HCT116 (cell line): ENCODE data around the gene RBX1. TPM values are rescaled to one million over a fixed set of nuclear protein-coding genes. Genes with fewer than 3 reads are reported as not detected.

Experiments used
- ATAC-seq: fragments of 200-7000 bp; cut with Tn5 transposase; 2 replicates; pipeline ENCODE4 v1.9.1; 2020; ENCODE audit warnings: mild to moderate bottlenecking, moderate library complexity
- BruUV-seq: library from RNA; stranded (reverse); fragments of 400-500 nt; replicated peaks from 2 replicates; lab custom pipeline; 2021; lab: Mats Ljungman, UMichigan
- CTCF ChIA-PET: fragments of 300-600 bp; sonication (Branson Sonifier 250); formaldehyde crosslinking; loops from one replicate; lab custom pipeline; 2021; ENCODE audit warnings: antibody characterized with exemption; lab: Charles Lee
- POLR2A ChIA-PET: fragments of 300-600, 350-600 bp; sonication (Branson Sonifier 250); formaldehyde crosslinking; loops from one replicate; lab custom pipeline; 2021; ENCODE audit warnings: antibody characterized with exemption; lab: Charles Lee
- RAD21 ChIA-PET, 2 experiments: fragments of 300-600 bp; sonication (Branson Sonifier 250); formaldehyde crosslinking; loops; one replicate each; lab custom pipeline; 2023; ENCODE audit warnings: low total read pairs in 2 of 2; ENCODE audit not compliant: uncharacterized antibody in 2 of 2, unreplicated experiment in 2 of 2, low non-redundant PET in 1 of 2; lab: Charles Lee
- DNase-seq: peaks from one replicate; pipeline ENCODE4 v3.0.0-alpha.2; 2010; ENCODE audit warnings: low read depth, low spot score
- H2AFZ ChIP-seq: fragments of 200-600 bp; shearing (Covaris generic), sonication (generic); 2 replicates; pipeline ENCODE4 v1.6.1; 2017; ENCODE audit warnings: low read depth, mixed run types, mixed read lengths, antibody characterized with exemption, low read length; ENCODE audit not compliant: poor library complexity, severe bottlenecking
- H3K27ac ChIP-seq: 2 replicates; pipeline ENCODE4 v1.5.1; 2012; ENCODE audit warnings: low read depth, low read length
- H3K27me3 ChIP-seq: fragments of 200-600 bp; sonication (generic); 2 replicates; pipeline ENCODE4 v1.6.1; 2016; ENCODE audit warnings: mixed run types, low read length, mixed read lengths; ENCODE audit not compliant: insufficient read depth
- H3K36me3 ChIP-seq, 2 experiments: fragments of 200-500 bp in 1 of 2; fragments of 200-600 bp in 1 of 2; sonication (Bioruptor generic) in 1 of 2; sonication (generic) in 1 of 2; 2 replicates each; pipeline versions ENCODE4 v1.5.1 to v1.6.1; 2014 to 2016; ENCODE audit warnings: low read length in 2 of 2, inconsistent platforms in 1 of 2, mixed read lengths in 1 of 2, mixed run types in 1 of 2; ENCODE audit not compliant: insufficient read depth in 2 of 2, control insufficient read depth in 1 of 2
- H3K4me1 ChIP-seq, 2 experiments: fragments of 200-600 bp in 1 of 2; sonication (generic) in 1 of 2; 2 replicates each; pipeline versions ENCODE4 v1.5.1 to v1.6.1; 2012 to 2017; ENCODE audit warnings: low read length in 2 of 2, inconsistent platforms in 1 of 2, mild to moderate bottlenecking in 1 of 2, mixed read lengths in 1 of 2, mixed run types in 1 of 2, moderate library complexity in 1 of 2; ENCODE audit not compliant: insufficient read depth in 2 of 2, control insufficient read depth in 1 of 2
- H3K4me2 ChIP-seq: fragments of 200-600 bp; sonication (generic); 2 replicates; pipeline ENCODE4 v1.6.1; 2017; ENCODE audit warnings: mixed run types, low read length, mixed read lengths
- H3K4me3 ChIP-seq, 2 experiments: fragments of 200-600 bp in 1 of 2; sonication (generic) in 1 of 2; replicated peaks in 1 of 2; 2 replicates each; pipeline ENCODE4 v1.5.1; 2011 to 2016; ENCODE audit warnings: low read length in 2 of 2, control low read depth in 1 of 2, low read depth in 1 of 2, mild to moderate bottlenecking in 1 of 2, mixed read lengths in 1 of 2, mixed run types in 1 of 2
- H3K79me2 ChIP-seq: fragments of 200-600 bp; sonication (generic); 2 replicates; pipeline ENCODE4 v1.6.1; 2017; ENCODE audit warnings: mild to moderate bottlenecking, mixed run types, low read length, moderate library complexity, mixed read lengths; ENCODE audit not compliant: insufficient read depth
- H3K9ac ChIP-seq: fragments of 200-600 bp; sonication (generic); 2 replicates; pipeline ENCODE4 v1.6.1; 2016; ENCODE audit warnings: low read length, mixed read lengths
- H3K9me2 ChIP-seq: fragments of 200-600 bp; sonication (generic), shearing (Covaris generic); 2 replicates; pipeline ENCODE4 v1.6.1; 2017; ENCODE audit warnings: mixed run types, mild to moderate bottlenecking, moderate library complexity; ENCODE audit not compliant: insufficient read depth
- H3K9me3 ChIP-seq, 2 experiments: fragments of 200-500 bp in 1 of 2; fragments of 200-600 bp in 1 of 2; sonication (Bioruptor generic) in 1 of 2; sonication (generic) in 1 of 2; 2 replicates each; pipeline ENCODE4 v1.6.1; 2014 to 2017; ENCODE audit warnings: low read length in 2 of 2, mixed read lengths in 2 of 2, inconsistent platforms in 1 of 2, low read depth in 1 of 2, mild to moderate bottlenecking in 1 of 2, mixed run types in 1 of 2, moderate library complexity in 1 of 2; ENCODE audit not compliant: control insufficient read depth in 1 of 2, insufficient read depth in 1 of 2
- H4K20me1 ChIP-seq: fragments of 200-600 bp; sonication (generic), shearing (Covaris generic); 2 replicates; pipeline ENCODE4 v1.6.1; 2017; ENCODE audit warnings: mixed run types, mild to moderate bottlenecking, moderate library complexity; ENCODE audit not compliant: insufficient read depth
- ATF3 ChIP-seq: IDR thresholded peaks from 2 replicates; pipeline ENCODE4 v1.6.1; 2012
- CBX3 ChIP-seq: IDR thresholded peaks from 2 replicates; pipeline ENCODE4 v1.6.1; 2012; ENCODE audit warnings: low read depth
- CEBPB ChIP-seq: IDR thresholded peaks from 2 replicates; pipeline ENCODE4 v1.6.1; 2012; ENCODE audit warnings: low read depth
- CTCF ChIP-seq, 3 experiments: fragments of 200-600 bp in 1 of 3; sonication (generic) in 1 of 3; IDR thresholded peaks in 2 of 3; conservative IDR thresholded peaks in 1 of 3; 2 replicates each; pipeline ENCODE4 v1.5.1; 2012 to 2017; ENCODE audit warnings: low read depth in 2 of 3, low read length in 2 of 3, antibody characterized with exemption in 1 of 3, borderline replicate concordance in 1 of 3, control low read depth in 1 of 3, mild to moderate bottlenecking in 1 of 3, mixed read lengths in 1 of 3, mixed run types in 1 of 3, moderate library complexity in 1 of 3; ENCODE audit not compliant: insufficient read depth in 1 of 3
- EGR1 ChIP-seq: IDR thresholded peaks from 2 replicates; pipeline ENCODE4 v1.6.1; 2012; ENCODE audit warnings: low read depth
- ELF1 ChIP-seq: IDR thresholded peaks from 2 replicates; pipeline ENCODE4 v1.6.1; 2012; ENCODE audit warnings: low read depth, borderline replicate concordance
- EZH2phosphoT487 ChIP-seq: fragments of 200-600 bp; IDR thresholded peaks from 2 replicates; pipeline ENCODE4 v1.6.1; 2018; ENCODE audit warnings: antibody characterized with exemption, borderline replicate concordance
- FOSL1 ChIP-seq: IDR thresholded peaks from 2 replicates; pipeline ENCODE4 v1.6.1; 2012; ENCODE audit warnings: low read depth
- MAX ChIP-seq: IDR thresholded peaks from 2 replicates; pipeline ENCODE4 v1.6.1; 2012
- POLR2A ChIP-seq: IDR thresholded peaks from 2 replicates; pipeline ENCODE4 v1.7.0; 2011; ENCODE audit warnings: borderline replicate concordance; ENCODE audit not compliant: insufficient read depth, insufficient read length; ENCODE audit errors: extremely low read depth
- POLR2AphosphoS5 ChIP-seq: IDR thresholded peaks from 2 replicates; pipeline ENCODE4 v1.6.1; 2011; ENCODE audit warnings: mild to moderate bottlenecking, low read depth, low read length, moderate library complexity
- RAD21 ChIP-seq: IDR thresholded peaks from 2 replicates; pipeline ENCODE4 v1.6.1; 2012; ENCODE audit warnings: low read depth, mild to moderate bottlenecking
- SIN3A ChIP-seq: IDR thresholded peaks from 2 replicates; pipeline ENCODE4 v1.6.1; 2012; ENCODE audit warnings: low read depth
- SRF ChIP-seq: IDR thresholded peaks from 2 replicates; pipeline ENCODE4 v1.6.1; 2012; ENCODE audit warnings: low read depth
- TCF7L2 ChIP-seq: IDR thresholded peaks from 2 replicates; pipeline ENCODE4 v1.7.0; 2011; ENCODE audit warnings: borderline replicate concordance, inconsistent platforms; ENCODE audit not compliant: insufficient read depth, insufficient read length; ENCODE audit errors: extremely low read depth
- YY1 ChIP-seq: IDR thresholded peaks from 2 replicates; pipeline ENCODE4 v1.6.1; 2011; ENCODE audit warnings: low read length, low read depth, moderate library complexity, mild to moderate bottlenecking; ENCODE audit not compliant: insufficient replicate concordance; ENCODE audit errors: extremely low read depth
- ZBTB33 ChIP-seq: IDR thresholded peaks from 2 replicates; pipeline ENCODE4 v1.6.1; 2011; ENCODE audit warnings: mild to moderate bottlenecking, low read length, moderate library complexity; ENCODE audit not compliant: insufficient replicate concordance; ENCODE audit errors: extremely low read depth
- ZFX ChIP-seq: fragments of 450-650 bp; IDR thresholded peaks from 2 replicates; pipeline ENCODE4 v1.6.1; 2017
- ZNF274 ChIP-seq: fragments of 200-500 bp; sonication (Bioruptor generic); IDR thresholded peaks from 2 replicates; pipeline ENCODE4 v1.6.1; 2014; ENCODE audit warnings: mild to moderate bottlenecking, low read depth, low read length, inconsistent platforms
- intact Hi-C: fragments of 100-400 bp; cut with micrococcal nuclease; formaldehyde crosslinking; loops from 2 replicates; pipeline ENCODE4 v1.10.0; 2022
- total RNA-seq: library from RNA; stranded (reverse); gene quantifications from one replicate; pipeline ENCODE4 v1.2.1, GENCODE V29; 2021; ENCODE audit not compliant: unreplicated experiment

Gene RBX1
- total RNA-seq, 1 experiment from 2014 or later = 51.2 TPM

- ChIA-PET RAD21 (no interaction called here), POLR2A (interaction anchor here (1.0 to 1.5 kb wide), 2 partner anchors 9 to 15 kb away, joined by 3 to 5 read pairs; partner anchors contain the start of gene RBX1), CTCF (no interaction called here)
- ATAC-seq (no peak), DNase-seq (no peak)
- no peak overlapping the region for H3K9ac ChIP-seq
- no peak overlapping the region for H2AFZ ChIP-seq
- H3K4me3 ChIP-seq = no peak overlapping the region
- intact Hi-C loops = no loop called here
- BruUV-seq = no TSS peak
- H3K4me2 ChIP-seq = no peak overlapping the region
- no peak for TF ChIP-seq ZNF274
- no peak for TF ChIP-seq CBX3
- TF ChIP-seq RAD21 = no peak
- no peak for TF ChIP-seq ZBTB33
- TF ChIP-seq ZFX = no peak
- no peak for TF ChIP-seq ELF1
- no peak for TF ChIP-seq EGR1
- TF ChIP-seq ATF3 = no peak
- TF ChIP-seq MAX = no peak
- TF ChIP-seq EZH2phosphoT487 = no peak
- TF ChIP-seq FOSL1 = no peak
- no peak for TF ChIP-seq POLR2A
- no peak for TF ChIP-seq YY1
- TF ChIP-seq SRF = no peak
- no peak for TF ChIP-seq CEBPB
- TF ChIP-seq CTCF (IDR thresholded peaks at IDR 0.05 in 2 of 3, conservative IDR thresholded peaks at IDR 0.05 in 1 of 3; ENCODE audit: borderline replicate concordance in 1 of 3, insufficient read depth in 1 of 3, low read depth in 2 of 3, low read length in 2 of 3) = no peak
- no peak for TF ChIP-seq POLR2AphosphoS5
- TF ChIP-seq TCF7L2 = no peak
- no peak for TF ChIP-seq SIN3A
- peaks cover 41% of the 10 kb centered on the region for H3K79me2 ChIP-seq
- H3K4me1 ChIP-seq = no peaks in the 10 kb centered on the region
- no peaks in the 10 kb centered on the region for H3K27me3 ChIP-seq
- H3K9me3 ChIP-seq = no peaks in the 10 kb centered on the region
- no peak overlapping the region for H3K27ac ChIP-seq
- peaks cover 37 to 45% of the 10 kb centered on the region in 2 experiments for H3K36me3 ChIP-seq
- H4K20me1 ChIP-seq = no peaks in the 10 kb centered on the region
- H3K9me2 ChIP-seq = no peaks in the 10 kb centered on the region
Observed at GRCh38 chr22:40966726-40967085, 15.5 kb downstream of the RBX1 start.
